ENCODE results near the gene SASH1. TPM values are rescaled to one million over a fixed set of nuclear protein-coding genes. Genes with fewer than 3 reads are reported as not detected.

SASH1 gene
- total and polyA plus RNA-seq, 2 of the 8 experiments (the other 6 are each of a cell fraction or from before 2014, with no cell fraction given), result 6.0 to 20.2 TPM

DNA sequence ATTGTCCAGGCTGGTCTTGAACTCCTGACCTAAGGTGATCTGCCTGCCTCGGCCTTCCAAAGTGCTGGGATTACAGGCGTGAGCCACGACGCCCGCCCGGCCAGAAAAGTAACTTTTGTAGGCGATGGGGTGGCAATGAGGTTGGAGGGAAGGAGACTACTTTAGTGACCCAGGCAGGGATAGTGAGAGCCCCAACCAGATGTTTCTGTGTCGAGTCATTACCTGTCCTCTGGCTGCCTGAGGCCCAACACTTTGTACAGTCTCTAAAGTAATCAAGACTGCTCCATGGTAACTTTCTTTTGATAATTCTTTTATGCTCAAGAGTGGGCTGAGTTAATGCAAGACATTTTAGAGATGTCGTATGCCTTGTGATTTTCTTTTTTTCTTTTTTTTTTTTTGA is 6.8 kb downstream of the SASH1 start:
- ChIA-PET POLR2A (ENCODE audit: partially characterized antibody) (no interaction called here), CTCF (ENCODE audit: partially characterized antibody) (no interaction called here)
- Histone ChIP-seq H3K14ac (ENCODE audit: insufficient read length) (no peak overlapping the region), H3K4me1 (replicated peaks in 1 of 4; ENCODE audit: control insufficient read depth in 3 of 4, insufficient read depth in 4 of 4, low read length in 3 of 4) (peaks cover 6 to 33% (median 22%) of the 10 kb centered on the region in 4 experiments), H3K9me3 (ENCODE audit: insufficient read depth in 2 of 2, low read depth in 1 of 2, low read length in 1 of 2) (no peaks in the 10 kb centered on the region), H4K8ac (ENCODE audit: extremely low read depth, insufficient read depth, low read length) (no peak overlapping the region; the same call in 1 of the 2 replicates), H3K4ac (replicated peaks; ENCODE audit: insufficient read length, low read depth, low read length) (no peak overlapping the region), H2BK5ac (ENCODE audit: low read depth, low read length) (no peak overlapping the region), H3K27ac (ENCODE audit: low read depth, low read length) (no peak overlapping the region), H2BK15ac (ENCODE audit: low read length) (no peak overlapping the region), H4K91ac (replicated peaks; ENCODE audit: insufficient read length, low read length) (no peak overlapping the region), H3K9ac (replicated peaks in 1 of 4; ENCODE audit: extremely low read depth in 1 of 4, low read depth in 3 of 4, low read length in 3 of 4) (no peak overlapping the region), H2AK5ac (ENCODE audit: low read depth, low read length) (no peak overlapping the region), H3K4me3 (ENCODE audit: extremely low read depth in 1 of 4, insufficient read depth in 2 of 4, low read depth in 3 of 4, low read length in 4 of 4) (no peak overlapping the region), H3K79me1 (ENCODE audit: low read depth, low read length) (no peaks in the 10 kb centered on the region; the same call in none of the 2 replicates), H3K4me2 (ENCODE audit: insufficient read depth in 1 of 2, low read depth in 2 of 2, low read length in 2 of 2) (peak overlapping the region in 1 of 2 experiments; percentile 65; a peak in 1 of 4 replicates), H2BK12ac (ENCODE audit: low read depth, low read length) (no peak overlapping the region), H2AFZ (ENCODE audit: low read length) (no peak overlapping the region), H3K79me2 (ENCODE audit: control insufficient read depth in 1 of 2, insufficient read depth in 2 of 2, low read length in 2 of 2) (peaks cover 0 to 76% of the 10 kb centered on the region in 2 experiments; a peak in 2 of 4 replicates), H3K56ac (replicated peaks; ENCODE audit: insufficient read length, low read depth, low read length) (no peak overlapping the region), H4K20me1 (replicated peaks in 1 of 2; ENCODE audit: control insufficient read depth in 1 of 2, insufficient read depth in 2 of 2, low read length in 2 of 2) (no peaks in the 10 kb centered on the region), H4K5ac (ENCODE audit: insufficient read length, low read depth, low read length) (no peak overlapping the region), H2BK120ac (replicated peaks; ENCODE audit: low read depth, low read length) (no peak overlapping the region), H3K18ac (ENCODE audit: extremely low read depth, low read length) (no peak overlapping the region), H2BK20ac (ENCODE audit: low read length) (0 out of 2 replicates have a peak overlapping the region, but pooled peaks have one; percentile 15), H3K23ac (ENCODE audit: insufficient read length) (no peak overlapping the region), H3K27me3 (replicated peaks in 1 of 4; ENCODE audit: control insufficient read depth in 3 of 4, extremely low read depth in 1 of 4, insufficient read depth in 3 of 4, low read length in 3 of 4) (no peaks in the 10 kb centered on the region), H3K36me3 (ENCODE audit: control insufficient read depth in 2 of 4, insufficient read depth in 4 of 4, low read length in 3 of 4) (no peaks in the 10 kb centered on the region), H3K23me2 (ENCODE audit: low read depth, low read length) (no peaks in the 10 kb centered on the region)
- WGBS, 2 experiments (ENCODE audit: extremely low coverage in 1 of 2, insufficient coverage in 1 of 2, insufficient read length in 1 of 2, insufficient replicate concordance in 2 of 2, low coverage in 1 of 2, low lambda C conversion rate in 2 of 2, missing lambda C conversion rate in 1 of 2), result 92% methylated on average over 9 of the region's 9 CpGs; no CpG with 5 or more reads in 1 of the 2 experiments
- FAIRE-seq (no peak), DNase-seq (ENCODE audit: low read depth in 1 of 2, low spot score in 2 of 2) (no peak)
- TF ChIP-seq BCL11A (IDR thresholded peaks at IDR 0.05; ENCODE audit: low read depth in 2 of 2, low read length in 2 of 2) (no peak), TAF7 (optimal IDR thresholded peaks at IDR 0.05; ENCODE audit: borderline replicate concordance, low read depth, low read length) (no peak), CBX8 (IDR thresholded peaks at IDR 0.05; ENCODE audit: borderline replicate concordance, low read depth, low read length) (no peak), SIRT6 (IDR thresholded peaks at IDR 0.05; ENCODE audit: low read length) (no peak), POLR2A (IDR thresholded peaks at IDR 0.05; ENCODE audit: control extremely low read depth in 1 of 2, low read depth in 2 of 2, low read length in 2 of 2) (no peak), CTBP2 (IDR thresholded peaks at IDR 0.05; ENCODE audit: borderline replicate concordance, insufficient read depth, insufficient read length, low read length) (no peak), ASH2L (IDR thresholded peaks at IDR 0.05; ENCODE audit: low read length) (no peak), RXRA (IDR thresholded peaks at IDR 0.05; ENCODE audit: insufficient read depth, low read depth, low read length) (no peak), POU5F1 (IDR thresholded peaks at IDR 0.05; ENCODE audit: low read depth, low read length) (no peak), CEBPB (IDR thresholded peaks at IDR 0.05; ENCODE audit: low read depth, low read length) (no peak), RBBP5 (IDR thresholded peaks at IDR 0.05; ENCODE audit: borderline replicate concordance, low read depth, low read length) (no peak), ATF3 (IDR thresholded peaks at IDR 0.05; ENCODE audit: insufficient read depth, low read depth, low read length) (no peak), SIN3A (conservative IDR thresholded peaks at IDR 0.05 in 1 of 2, IDR thresholded peaks at IDR 0.05 in 1 of 2; ENCODE audit: low read depth in 1 of 2, low read length in 2 of 2) (no peak), EZH2 (IDR thresholded peaks at IDR 0.05; ENCODE audit: low read depth, low read length, severe bottlenecking) (no peak)

Data from H1 (cell line).